ENCODE results near the gene RIN3.

RIN3 gene

GRCh38 chr14:92601131-92601710 lies 87.6 kb downstream of the RIN3 start:
- DNase-seq = no peak

DNA sequence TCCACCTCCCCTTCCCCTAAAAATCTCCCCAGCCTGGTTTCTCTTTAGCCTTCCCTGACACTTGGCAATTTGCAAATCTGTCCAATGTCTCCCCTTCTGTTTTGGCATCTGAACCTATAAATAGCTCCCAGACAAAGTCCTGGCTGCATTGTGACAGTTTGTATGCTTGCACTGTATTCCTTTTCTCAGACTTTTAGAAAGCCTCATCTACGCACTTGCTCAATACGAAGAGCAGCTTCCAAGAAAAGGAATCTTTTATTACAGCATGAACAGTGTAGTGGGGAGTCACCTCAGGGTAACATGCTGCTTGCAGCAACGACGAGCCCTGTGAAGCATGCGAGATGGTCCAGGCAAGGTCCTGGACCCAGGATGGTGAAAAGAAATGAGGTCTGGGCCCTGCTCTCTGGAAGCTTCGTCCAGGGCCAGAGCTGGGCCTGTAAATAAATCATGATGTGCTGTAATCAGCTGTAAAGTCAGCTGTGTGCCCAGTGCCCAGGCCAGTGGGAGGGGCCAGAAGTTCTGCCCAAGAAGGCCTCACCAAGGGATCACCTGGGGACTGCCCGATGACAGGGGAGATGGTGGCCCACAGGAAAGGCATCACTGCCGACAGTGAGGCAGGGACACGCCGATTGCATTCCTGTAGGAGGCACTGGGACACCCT lies 88.3 kb downstream of the RIN3 start:
- DNase-seq = no peak

GRCh38 chr14:92603309-92604242 lies 90.0 kb downstream of the RIN3 start:
- DNase-seq = no peak

DNA sequence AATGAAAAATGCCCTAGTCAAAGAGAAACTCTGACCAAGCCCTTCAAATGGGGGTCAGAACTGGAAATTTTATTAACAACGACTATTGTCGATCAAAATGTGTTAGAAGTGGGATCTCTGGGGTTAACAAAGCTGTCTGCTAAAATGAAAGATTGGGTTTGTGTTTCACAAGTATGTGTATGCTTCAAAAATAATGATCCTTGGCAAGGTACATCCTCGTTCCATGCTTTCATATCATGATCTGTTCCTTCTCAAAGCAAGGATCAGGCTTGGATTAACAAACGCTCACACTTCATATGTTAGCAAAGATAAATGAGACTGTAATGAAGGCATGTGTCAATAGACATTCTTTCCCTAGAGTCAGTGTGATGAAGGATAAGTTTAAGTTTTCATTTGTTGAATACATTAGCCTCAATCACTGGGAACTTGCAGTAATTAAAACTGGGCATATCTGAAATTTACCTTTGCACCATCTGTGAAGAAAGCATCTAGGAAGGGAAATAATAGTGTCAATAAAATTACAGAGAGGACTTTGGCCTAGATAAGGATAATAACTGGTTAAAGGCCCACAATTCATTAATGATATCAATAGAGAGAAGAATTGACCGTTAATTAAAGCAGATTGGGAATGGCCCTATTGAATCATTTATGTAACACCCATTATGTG lies 91.8 kb downstream of the RIN3 start:
- DNase-seq = no peak

GRCh38 chr14:92607251-92607650 lies 93.7 kb downstream of the RIN3 start:
- DNase-seq = no peak

DNA sequence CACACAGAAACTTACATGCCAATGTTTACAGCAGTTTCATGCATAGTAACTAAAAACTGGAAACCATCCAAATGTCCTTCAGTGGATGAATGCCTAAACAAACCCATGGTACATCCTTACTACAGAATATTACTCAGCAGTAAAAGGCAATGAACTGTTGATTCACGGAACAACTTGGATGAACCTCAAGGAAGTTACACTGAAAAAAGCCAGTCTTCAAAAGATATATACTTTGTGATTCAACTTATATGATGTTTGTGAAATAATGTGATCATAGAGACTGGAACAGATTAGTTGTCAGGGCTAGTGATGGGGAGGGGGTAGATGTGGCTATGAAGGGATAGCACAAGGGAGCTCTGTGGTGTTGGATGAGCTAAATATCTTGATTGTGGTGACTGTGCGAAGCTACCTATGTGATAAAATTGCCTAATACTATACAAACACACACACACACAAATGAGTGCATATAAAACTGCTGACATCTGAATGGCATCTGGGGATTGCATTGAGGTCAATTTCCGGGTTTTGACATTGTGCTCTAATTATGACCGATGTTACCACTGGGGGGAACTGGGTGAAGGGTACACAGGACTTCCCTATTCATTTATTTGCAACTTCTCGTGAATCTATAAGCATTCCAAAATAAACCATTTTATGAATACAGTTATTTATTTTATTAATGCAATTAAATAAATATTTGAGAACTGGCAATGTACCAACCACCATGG lies 94.3 kb downstream of the RIN3 start:
- no peak for DNase-seq

DNA sequence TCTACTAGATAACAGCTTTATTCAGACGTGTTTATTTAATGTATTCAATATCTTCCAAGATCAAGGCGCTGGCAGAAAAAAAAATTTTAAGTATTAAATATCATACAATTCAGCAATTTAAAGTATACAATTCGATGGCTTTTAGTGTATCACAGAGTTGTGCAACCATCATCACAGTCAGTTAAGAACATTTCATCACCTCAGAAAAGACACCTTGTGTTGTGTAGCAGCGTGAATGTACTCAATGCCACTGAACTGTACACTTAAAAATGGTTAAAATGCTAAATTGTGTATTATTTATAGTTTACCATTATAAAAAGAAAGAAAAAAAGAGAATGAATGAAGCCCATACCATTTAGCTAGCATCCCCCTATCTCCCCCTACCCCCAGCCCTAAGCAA lies 96.4 kb downstream of the RIN3 start:
- no peak for DNase-seq

DNA sequence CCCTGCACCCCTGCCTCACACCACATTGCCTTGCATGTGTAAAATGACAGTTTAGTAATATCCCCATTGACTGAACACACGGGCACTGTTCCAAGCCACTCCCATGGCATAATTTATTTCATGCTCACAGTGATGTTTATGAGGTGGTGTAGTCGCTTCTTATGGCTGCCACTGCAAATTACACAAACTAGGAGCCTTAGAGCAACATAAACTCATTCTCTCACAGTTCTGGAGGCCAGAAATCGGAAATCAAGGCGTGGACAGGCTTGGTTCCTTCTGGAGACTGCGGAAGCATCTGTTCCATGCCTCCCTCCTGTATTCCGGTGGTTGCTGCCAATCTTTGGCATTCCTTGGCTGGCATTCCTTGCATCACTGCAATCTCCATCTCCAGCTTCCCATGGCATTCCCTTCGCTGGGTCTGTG lies 97.3 kb downstream of the RIN3 start:
- DNase-seq = no peak

GRCh38 chr14:92613008-92613658 lies 99.6 kb downstream of the RIN3 start:
- DNase-seq = no peak

- DNase-seq = no peak
Observed at GRCh38 chr14:92613681-92614260, 100.2 kb downstream of the RIN3 start.

DNA sequence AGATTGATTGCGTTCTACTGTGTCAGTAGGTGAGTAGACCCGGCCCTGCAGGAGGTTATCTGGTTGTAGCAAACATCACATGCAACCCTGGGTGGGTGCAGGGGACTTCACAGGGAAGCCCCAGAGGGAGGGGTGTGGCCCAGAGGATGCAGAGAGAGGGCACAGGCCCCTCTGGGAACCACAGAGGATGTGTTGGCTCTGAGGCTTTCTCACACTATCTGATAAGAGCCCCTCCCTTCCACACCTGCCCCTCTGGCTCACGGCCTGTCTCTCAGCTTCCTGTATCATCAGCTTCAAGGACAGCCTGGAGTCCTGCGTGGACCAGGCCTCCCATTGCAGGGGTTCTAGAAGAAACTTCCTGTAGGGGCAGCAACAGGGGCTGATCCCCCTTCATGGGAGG lies 101.9 kb downstream of the RIN3 start:
- no peak for DNase-seq

DNA sequence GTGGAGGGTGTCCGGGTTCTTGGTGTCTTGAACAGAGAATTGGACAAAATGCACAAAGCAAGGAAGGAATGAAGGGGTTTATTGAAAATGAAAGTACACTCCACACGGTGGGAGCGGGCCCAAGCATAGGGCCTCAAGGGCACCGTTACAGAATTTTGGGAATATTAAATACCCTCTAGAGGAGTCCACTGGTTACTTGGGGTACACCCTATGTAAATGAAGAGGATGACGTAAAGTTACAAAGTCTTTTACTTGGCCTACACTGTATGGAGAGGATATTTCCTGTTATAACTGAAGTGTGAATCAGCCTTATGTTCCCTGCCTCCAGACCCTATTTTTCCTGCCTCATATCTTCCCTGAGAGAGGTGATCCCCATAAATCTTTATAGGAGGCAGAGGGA lies 102.6 kb downstream of the RIN3 start:
- no peak for DNase-seq

- DNase-seq = no peak
Observed at GRCh38 chr14:92617581-92617980, 104.0 kb downstream of the RIN3 start.

DNA sequence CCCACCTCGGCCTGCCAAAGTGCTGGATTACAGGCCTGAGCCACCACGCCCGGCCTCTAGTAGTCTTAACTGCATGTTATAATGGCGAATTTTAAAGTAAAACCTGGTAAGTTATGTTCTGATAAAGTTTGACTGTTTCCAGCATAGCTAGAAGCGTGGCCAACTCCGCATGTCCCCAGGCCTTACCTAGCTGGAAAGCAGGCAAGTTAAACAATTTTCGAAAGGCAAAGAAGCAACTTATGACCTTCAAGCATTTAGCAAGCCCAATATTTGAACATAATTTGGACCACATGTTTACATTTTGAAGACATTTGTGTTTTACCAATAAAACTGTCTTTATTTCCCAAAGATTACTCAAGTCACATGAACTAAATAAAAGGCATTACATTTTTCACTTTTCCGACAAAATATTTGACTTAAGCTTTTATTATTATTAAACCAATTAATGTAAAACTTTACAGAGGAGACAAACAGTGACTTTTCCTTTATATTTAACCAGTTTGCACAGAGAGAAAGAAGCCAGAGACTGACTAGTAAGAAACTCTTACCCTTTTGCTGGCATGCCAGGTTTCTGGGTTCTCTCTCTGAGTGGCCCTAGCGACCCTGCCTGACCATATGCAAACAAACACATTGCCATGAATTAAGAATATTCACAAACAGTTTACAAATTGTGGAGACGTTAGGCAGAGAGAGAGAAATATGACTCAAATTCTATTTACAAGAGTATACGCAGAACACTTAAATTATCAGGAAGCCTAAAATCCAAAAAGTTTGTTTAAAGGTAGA lies 106.3 kb downstream of the RIN3 start:
- no peak for DNase-seq

DNA sequence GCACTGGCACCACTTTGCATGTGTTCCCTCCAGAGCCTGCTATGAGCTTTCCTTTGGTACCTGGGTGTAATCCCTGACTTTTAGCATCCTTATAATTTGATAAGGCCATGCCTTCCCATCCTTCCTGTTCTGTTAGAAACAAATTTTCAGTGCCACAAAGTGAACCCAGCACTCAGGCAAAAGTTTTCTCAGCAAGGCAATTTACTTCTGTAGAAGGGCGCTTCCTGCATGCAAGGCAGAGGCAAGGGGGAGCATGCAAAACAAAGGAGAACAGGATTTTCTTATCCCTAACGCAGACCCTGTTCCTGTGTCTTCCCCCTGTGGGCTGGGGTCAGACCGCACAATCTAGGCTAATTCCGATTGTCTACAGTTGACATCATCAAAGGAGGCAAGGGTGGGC lies 108.7 kb downstream of the RIN3 start:
- no peak for DNase-seq

DNA sequence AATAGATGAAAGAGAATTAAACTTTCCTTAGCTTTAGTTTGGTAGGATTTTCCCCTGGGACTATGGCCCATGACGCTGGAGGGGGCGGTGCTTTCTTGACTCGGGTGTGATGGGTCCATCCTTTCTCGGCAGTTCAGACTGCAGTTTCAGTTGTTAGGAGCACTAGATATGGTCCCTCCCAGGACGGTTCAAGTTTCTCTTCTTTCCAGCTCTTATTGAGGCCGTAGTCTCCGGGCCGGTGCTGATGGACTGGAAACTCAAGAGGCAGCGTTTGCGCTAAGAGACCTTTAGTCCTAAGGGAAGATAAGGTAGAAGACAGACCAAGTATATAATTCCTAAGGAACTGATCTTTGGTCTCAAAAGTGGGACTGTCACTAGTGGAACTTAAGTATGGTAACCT lies 111.2 kb downstream of the RIN3 start:
- DNase-seq = no peak

- DNase-seq = no peak
Observed at GRCh38 chr14:92625213-92625612, 111.6 kb downstream of the RIN3 start.

DNA sequence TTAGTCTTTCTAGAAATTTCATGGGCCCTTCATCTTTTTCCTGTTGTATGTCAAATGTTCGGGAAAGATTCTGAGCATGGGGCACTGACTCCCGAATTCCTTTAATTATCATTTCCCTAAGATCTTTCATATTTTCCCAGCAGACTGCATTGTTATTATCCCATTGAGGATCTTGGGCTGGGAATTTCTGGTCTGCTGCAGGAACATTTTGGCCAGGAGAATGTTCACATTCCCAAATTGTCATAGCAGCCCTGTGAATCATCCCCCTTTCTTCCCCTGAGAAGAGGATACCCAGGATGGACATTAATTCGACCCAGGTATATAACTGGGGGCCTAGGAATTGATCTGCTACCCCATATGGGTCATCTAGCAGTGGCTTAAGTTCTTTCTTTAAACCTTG lies 112.5 kb downstream of the RIN3 start:
- no peak for DNase-seq

- DNase-seq = no peak
Observed at GRCh38 chr14:92627707-92628215, 114.2 kb downstream of the RIN3 start.

- DNase-seq = no peak
Observed at GRCh38 chr14:92628636-92629035, 115.1 kb downstream of the RIN3 start.

- no peak for DNase-seq
Observed at GRCh38 chr14:92630367-92630766, 116.8 kb downstream of the RIN3 start.

All from NCI-H774 (cell line).